PC-9 (cell line): ENCODE results near the gene FAM117B. TPM values are rescaled to one million over a fixed set of nuclear protein-coding genes. Genes with fewer than 3 reads are reported as not detected.

Source experiments
- BruUV-seq: library from RNA; stranded (reverse); fragments of 400-500 nt; replicated peaks from 2 replicates; lab custom pipeline; 2021; lab: Mats Ljungman, UMichigan
- CTCF ChIA-PET: fragments of 300-600 bp; sonication (Branson Sonifier 250); formaldehyde crosslinking; loops from one replicate; lab custom pipeline; 2022; ENCODE audit warnings: antibody characterized with exemption; lab: Charles Lee
- POLR2A ChIA-PET: fragments of 300-600 bp; sonication (Branson Sonifier 250); formaldehyde crosslinking; loops from one replicate; lab custom pipeline; 2022; ENCODE audit warnings: antibody characterized with exemption; ENCODE audit not compliant: unreplicated experiment; lab: Charles Lee
- DNase-seq, 2 experiments: peaks; one replicate each; pipeline versions ENCODE4 v3.0.0 to v3.0.0-alpha.2; 2015 to 2022; ENCODE audit warnings: mixed read lengths in 1 of 2
- H2AFZ ChIP-seq: fragments of 200-600 bp; sonication (generic); 2 replicates; pipeline ENCODE4 v1.8.1; 2017; ENCODE audit warnings: antibody characterized with exemption
- H3F3A ChIP-seq: fragments of 200-600 bp; sonication (generic); 2 replicates; pipeline ENCODE4 v1.8.1; 2017; ENCODE audit warnings: antibody characterized with exemption, mild to moderate bottlenecking, low read depth; ENCODE audit not compliant: insufficient read depth
- H3K27ac ChIP-seq: fragments of 200-600 bp; sonication (generic); 2 replicates; pipeline ENCODE4 v1.6.1; 2016; ENCODE audit warnings: mixed run types
- H3K27me3 ChIP-seq: fragments of 200-600 bp; sonication (generic); 2 replicates; pipeline ENCODE4 v1.6.1; 2016; ENCODE audit warnings: low read depth, mixed run types; ENCODE audit not compliant: insufficient read depth
- H3K36me3 ChIP-seq: fragments of 200-600 bp; sonication (generic); 2 replicates; pipeline ENCODE4 v1.6.1; 2016; ENCODE audit warnings: low read depth, mixed run types
- H3K4me1 ChIP-seq: fragments of 200-600 bp; sonication (generic); replicated peaks from 2 replicates; pipeline ENCODE4 v1.6.1; 2016; ENCODE audit warnings: mixed run types; ENCODE audit not compliant: insufficient read depth
- H3K4me2 ChIP-seq: fragments of 200-600 bp; sonication (generic); 2 replicates; pipeline ENCODE4 v1.6.1; 2017; ENCODE audit warnings: mixed run types
- H3K4me3 ChIP-seq: fragments of 200-600 bp; sonication (generic); 2 replicates; pipeline ENCODE4 v1.6.1; 2016; ENCODE audit warnings: mixed run types
- H3K79me2 ChIP-seq: fragments of 200-600 bp; sonication (generic); 2 replicates; pipeline ENCODE4 v1.6.1; 2017; ENCODE audit warnings: low read depth, mixed run types
- H3K9me2 ChIP-seq: fragments of 200-600 bp; sonication (generic); 2 replicates; pipeline ENCODE4 v1.8.1; 2017; ENCODE audit warnings: mild to moderate bottlenecking; ENCODE audit not compliant: insufficient read depth
- H3K9me3 ChIP-seq: fragments of 200-600 bp; sonication (generic); 2 replicates; pipeline ENCODE4 v1.8.1; 2016; ENCODE audit warnings: low read depth; ENCODE audit not compliant: insufficient read depth
- H4K20me1 ChIP-seq: fragments of 200-600 bp; sonication (generic); 2 replicates; pipeline ENCODE4 v1.8.1; 2017; ENCODE audit not compliant: insufficient read depth
- EZH2 ChIP-seq: fragments of 200-600 bp; sonication (generic); IDR thresholded peaks from 2 replicates; pipeline ENCODE4 v1.8.0; 2017; ENCODE audit warnings: antibody characterized with exemption, low read depth
- intact Hi-C: fragments of 100-400 bp; cut with micrococcal nuclease; formaldehyde crosslinking; loops from one replicate; pipeline ENCODE4 v1.10.0; 2022; ENCODE audit not compliant: unreplicated experiment
- total RNA-seq: library from RNA; stranded (reverse); gene quantifications from 2 replicates; pipeline ENCODE4 v1.2.3, GENCODE V29; 2021
- TF ChIP-seq, protein P1 (sequence below): fragments of 200-600 bp; sonication (generic); conservative IDR thresholded peaks from 2 replicates; pipeline ENCODE4 v1.6.1; 2017; ENCODE audit warnings: mixed run types, antibody characterized with exemption, mild to moderate bottlenecking, moderate library complexity

The FAM117B gene
- total RNA-seq, 1 experiment from 2014 or later, result 8.2 TPM

GRCh38 chr2:202765436-202765835 lies 130.7 kb downstream of the FAM117B start:
- POLR2A ChIA-PET, result interaction anchor here (0.5 kb wide), 1 partner anchor 201 kb away, joined by 3 read pairs; no protein-coding TSS in a partner anchor
- H3K27ac ChIP-seq, result no peak overlapping the region
- no peak for TF ChIP-seq EZH2
- TF ChIP-seq, protein P1, sequence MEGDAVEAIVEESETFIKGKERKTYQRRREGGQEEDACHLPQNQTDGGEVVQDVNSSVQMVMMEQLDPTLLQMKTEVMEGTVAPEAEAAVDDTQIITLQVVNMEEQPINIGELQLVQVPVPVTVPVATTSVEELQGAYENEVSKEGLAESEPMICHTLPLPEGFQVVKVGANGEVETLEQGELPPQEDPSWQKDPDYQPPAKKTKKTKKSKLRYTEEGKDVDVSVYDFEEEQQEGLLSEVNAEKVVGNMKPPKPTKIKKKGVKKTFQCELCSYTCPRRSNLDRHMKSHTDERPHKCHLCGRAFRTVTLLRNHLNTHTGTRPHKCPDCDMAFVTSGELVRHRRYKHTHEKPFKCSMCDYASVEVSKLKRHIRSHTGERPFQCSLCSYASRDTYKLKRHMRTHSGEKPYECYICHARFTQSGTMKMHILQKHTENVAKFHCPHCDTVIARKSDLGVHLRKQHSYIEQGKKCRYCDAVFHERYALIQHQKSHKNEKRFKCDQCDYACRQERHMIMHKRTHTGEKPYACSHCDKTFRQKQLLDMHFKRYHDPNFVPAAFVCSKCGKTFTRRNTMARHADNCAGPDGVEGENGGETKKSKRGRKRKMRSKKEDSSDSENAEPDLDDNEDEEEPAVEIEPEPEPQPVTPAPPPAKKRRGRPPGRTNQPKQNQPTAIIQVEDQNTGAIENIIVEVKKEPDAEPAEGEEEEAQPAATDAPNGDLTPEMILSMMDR, result no peak
- no peaks in the 10 kb centered on the region for H3K79me2 ChIP-seq
- no peaks in the 10 kb centered on the region for H3K4me1 ChIP-seq
- H2AFZ ChIP-seq, result no peak overlapping the region
- CTCF ChIA-PET, result no interaction called here
- H3K4me3 ChIP-seq, result no peak overlapping the region
- no TSS peak for BruUV-seq
- H3K9me2 ChIP-seq, result no peaks in the 10 kb centered on the region
- intact Hi-C loops, result no loop called here
- no peaks in the 10 kb centered on the region for H4K20me1 ChIP-seq
- H3K4me2 ChIP-seq, result no peak overlapping the region
- H3K27me3 ChIP-seq, result no peaks in the 10 kb centered on the region
- no peaks in the 10 kb centered on the region for H3F3A ChIP-seq
- no peak for DNase-seq
- H3K9me3 ChIP-seq, result no peaks in the 10 kb centered on the region
- H3K36me3 ChIP-seq, result no peaks in the 10 kb centered on the region

- no peak overlapping the region for H3K4me3 ChIP-seq
- H3K4me1 ChIP-seq, result no peaks in the 10 kb centered on the region
- BruUV-seq, result no TSS peak
- no peak overlapping the region for H3K4me2 ChIP-seq
- no peak overlapping the region for H3K27ac ChIP-seq
- H3K9me2 ChIP-seq, result no peaks in the 10 kb centered on the region
- H3K36me3 ChIP-seq, result no peaks in the 10 kb centered on the region
- no peaks in the 10 kb centered on the region for H3F3A ChIP-seq
- H4K20me1 ChIP-seq, result no peaks in the 10 kb centered on the region
- POLR2A ChIA-PET, result no interaction called here
- intact Hi-C loops, result no loop called here
- no peak overlapping the region for H2AFZ ChIP-seq
- no peaks in the 10 kb centered on the region for H3K9me3 ChIP-seq
- no peak for DNase-seq
- CTCF ChIA-PET, result no interaction called here
- H3K79me2 ChIP-seq, result no peaks in the 10 kb centered on the region
- no peaks in the 10 kb centered on the region for H3K27me3 ChIP-seq
- TF ChIP-seq, protein P1, result no peak
- TF ChIP-seq EZH2, result no peak
Measured at GRCh38 chr2:202768273-202768672, 133.5 kb downstream of the FAM117B start.

DNA sequence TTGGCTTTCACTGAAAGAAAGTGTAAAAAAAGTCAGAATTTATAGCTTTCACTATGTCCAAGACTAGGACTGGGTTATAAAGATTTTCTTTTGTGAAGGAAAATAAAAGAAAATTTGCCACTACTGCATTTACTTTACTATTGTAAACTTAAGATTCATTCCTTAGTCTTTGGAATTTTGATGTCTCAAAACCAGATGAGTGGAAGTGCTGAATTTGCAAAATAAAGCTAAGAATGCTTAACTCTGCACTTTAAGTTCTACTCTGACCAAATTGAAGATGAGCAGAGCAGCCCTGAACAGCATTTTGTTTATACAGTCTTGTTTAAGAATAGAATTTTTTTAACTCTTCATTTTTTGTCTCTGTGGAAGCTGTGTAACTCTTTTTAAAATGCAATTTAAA lies 134.4 kb downstream of the FAM117B start:
- CTCF ChIA-PET, result no interaction called here
- DNase-seq, result no peak
- H2AFZ ChIP-seq, result no peak overlapping the region
- H3K27me3 ChIP-seq, result no peaks in the 10 kb centered on the region
- no peaks in the 10 kb centered on the region for H3K79me2 ChIP-seq
- H3F3A ChIP-seq, result no peaks in the 10 kb centered on the region
- H3K4me3 ChIP-seq, result no peak overlapping the region
- H3K4me2 ChIP-seq, result no peak overlapping the region
- no peak overlapping the region for H3K27ac ChIP-seq
- H3K9me3 ChIP-seq, result no peaks in the 10 kb centered on the region
- intact Hi-C loops, result no loop called here
- H3K9me2 ChIP-seq, result no peaks in the 10 kb centered on the region
- H3K4me1 ChIP-seq, result no peaks in the 10 kb centered on the region
- POLR2A ChIA-PET, result interaction anchor here (0.6 kb wide), 1 partner anchor 301 kb away, joined by 5 read pairs; no protein-coding TSS in a partner anchor
- TF ChIP-seq, protein P1, result no peak
- TF ChIP-seq EZH2, result no peak
- H3K36me3 ChIP-seq, result no peaks in the 10 kb centered on the region
- no TSS peak for BruUV-seq
- H4K20me1 ChIP-seq, result no peaks in the 10 kb centered on the region
